RPMI7951 (cell line): ENCODE results near the gene BANF2. TPM values are rescaled to one million over a fixed set of nuclear protein-coding genes. Genes with fewer than 3 reads are reported as not detected.

Experiments used
- DNase-seq: peaks from one replicate; pipeline ENCODE4 v3.0.0-alpha.2; 2012; ENCODE audit warnings: low read depth
- total RNA-seq: library from RNA; depleted of rRNA; stranded (reverse); fragments of >200 nt; shearing (Covaris generic); gene quantifications from 2 replicates; pipeline ENCODE4 v1.2.3, GENCODE V29; 2014

The BANF2 gene
- total RNA-seq, 1 experiment from 2014 or later: not detected

- DNase-seq: no peak
Observed at GRCh38 chr20:17709361-17710293, 9.9 kb downstream of the BANF2 start.

GRCh38 chr20:17710379-17711266 lies 10.9 kb downstream of the BANF2 start:
- no peak for DNase-seq

- no peak for DNase-seq
Observed at GRCh38 chr20:17711267-17711627, 11.5 kb downstream of the BANF2 start.

GRCh38 chr20:17712201-17712600 lies 12.4 kb downstream of the BANF2 start:
- no peak for DNase-seq

- no peak for DNase-seq
Observed at GRCh38 chr20:17712708-17713107, 12.9 kb downstream of the BANF2 start.

GRCh38 chr20:17714597-17714996 lies 14.8 kb downstream of the BANF2 start:
- DNase-seq: no peak

- DNase-seq: no peak
Observed at GRCh38 chr20:17715075-17715474, 15.3 kb downstream of the BANF2 start.

GRCh38 chr20:17716331-17716730 lies 16.6 kb downstream of the BANF2 start:
- no peak for DNase-seq

GRCh38 chr20:17720755-17721154 lies 21.0 kb downstream of the BANF2 start:
- DNase-seq: no peak

- no peak for DNase-seq
Observed at GRCh38 chr20:17721802-17722486, 22.2 kb downstream of the BANF2 start.

- no peak for DNase-seq
Observed at GRCh38 chr20:17722493-17723300, 22.9 kb downstream of the BANF2 start.

- no peak for DNase-seq
Observed at GRCh38 chr20:17723301-17723691, 23.5 kb downstream of the BANF2 start.

- DNase-seq: peak; percentile 73
Observed at GRCh38 chr20:17725094-17725835, 25.5 kb downstream of the BANF2 start.

- DNase-seq: no peak
Observed at GRCh38 chr20:17726902-17727301, 27.1 kb downstream of the BANF2 start.

GRCh38 chr20:17727351-17727750 lies 27.6 kb downstream of the BANF2 start:
- no peak for DNase-seq

- no peak for DNase-seq
Observed at GRCh38 chr20:17728074-17728473, 28.3 kb downstream of the BANF2 start.

GRCh38 chr20:17730071-17730470 lies 30.3 kb downstream of the BANF2 start:
- DNase-seq: no peak

GRCh38 chr20:17731233-17731632 lies 31.5 kb downstream of the BANF2 start:
- no peak for DNase-seq

GRCh38 chr20:17732907-17733521 lies 33.2 kb downstream of the BANF2 start:
- no peak for DNase-seq

GRCh38 chr20:17733767-17734304 lies 34.1 kb downstream of the BANF2 start:
- DNase-seq: no peak
